ENCODE measurements around the gene NUP37. TPM values are rescaled to one million over a fixed set of nuclear protein-coding genes. Genes with fewer than 3 reads are reported as not detected.

The NUP37 gene
- total and polyA plus RNA-seq, 9 of the 15 experiments (the other 6 are each of a cell fraction or from before 2014, with no cell fraction given): 72.2 to 429 (median 170) TPM

DNA sequence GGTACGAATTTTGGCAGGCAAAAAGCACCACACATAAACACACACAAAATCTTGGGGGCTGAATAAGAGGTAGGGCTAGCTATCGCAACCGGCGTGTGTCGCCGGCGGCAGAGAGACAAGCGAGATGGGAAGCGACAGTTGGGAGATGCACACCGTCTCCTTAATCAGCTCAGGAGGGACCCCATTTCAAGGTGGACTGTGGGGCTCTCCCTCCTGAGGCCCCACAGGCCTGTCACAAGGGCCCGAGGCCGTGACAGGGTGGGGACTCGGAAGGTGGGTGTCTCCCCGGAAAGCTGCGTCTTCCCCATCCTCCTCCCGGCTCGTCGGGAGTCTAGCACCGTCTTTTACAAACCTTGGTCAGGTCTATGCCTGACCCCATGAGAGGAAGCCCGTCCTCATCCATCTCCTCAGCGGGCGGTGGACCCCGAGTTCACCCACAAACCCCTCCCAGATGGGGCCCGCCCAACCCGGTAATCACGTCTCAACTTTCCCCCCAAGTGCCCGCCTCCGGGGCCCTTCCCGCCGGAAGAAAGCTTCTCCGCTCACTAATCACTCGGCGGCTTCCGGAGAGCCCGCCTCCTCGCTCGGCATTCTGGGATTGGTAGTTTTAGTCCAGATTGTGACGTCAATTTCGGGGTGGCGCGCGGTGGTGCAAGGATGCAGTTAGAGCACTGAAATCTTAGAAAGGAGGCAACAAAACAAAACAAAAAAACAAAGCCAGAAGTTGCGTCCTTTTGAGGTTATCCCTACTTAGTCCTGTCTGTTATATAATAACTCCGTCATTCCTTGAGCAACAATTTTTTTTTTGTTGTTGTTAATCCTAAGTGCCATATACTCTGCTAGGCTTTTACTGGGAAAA is 58.1 kb downstream of the NUP37 start, which contains the start of gene WASHC3 (continued):
- TF ChIP-seq, protein P1, sequence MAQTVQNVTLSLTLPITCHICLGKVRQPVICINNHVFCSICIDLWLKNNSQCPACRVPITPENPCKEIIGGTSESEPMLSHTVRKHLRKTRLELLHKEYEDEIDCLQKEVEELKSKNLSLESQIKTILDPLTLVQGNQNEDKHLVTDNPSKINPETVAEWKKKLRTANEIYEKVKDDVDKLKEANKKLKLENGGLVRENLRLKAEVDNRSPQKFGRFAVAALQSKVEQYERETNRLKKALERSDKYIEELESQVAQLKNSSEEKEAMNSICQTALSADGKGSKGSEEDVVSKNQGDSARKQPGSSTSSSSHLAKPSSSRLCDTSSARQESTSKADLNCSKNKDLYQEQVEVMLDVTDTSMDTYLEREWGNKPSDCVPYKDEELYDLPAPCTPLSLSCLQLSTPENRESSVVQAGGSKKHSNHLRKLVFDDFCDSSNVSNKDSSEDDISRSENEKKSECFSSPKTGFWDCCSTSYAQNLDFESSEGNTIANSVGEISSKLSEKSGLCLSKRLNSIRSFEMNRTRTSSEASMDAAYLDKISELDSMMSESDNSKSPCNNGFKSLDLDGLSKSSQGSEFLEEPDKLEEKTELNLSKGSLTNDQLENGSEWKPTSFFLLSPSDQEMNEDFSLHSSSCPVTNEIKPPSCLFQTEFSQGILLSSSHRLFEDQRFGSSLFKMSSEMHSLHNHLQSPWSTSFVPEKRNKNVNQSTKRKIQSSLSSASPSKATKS (CRISPR knock-in tag; IDR thresholded peaks at IDR 0.05): no peak
- TF ChIP-seq RFX7 (CRISPR knock-in tag; IDR thresholded peaks at IDR 0.05) (no peak), RHOXF2B (CRISPR knock-in tag; conservative IDR thresholded peaks at IDR 0.05) (no peak), ZNF778 (CRISPR knock-in tag; IDR thresholded peaks at IDR 0.05) (no peak), ATF1 (CRISPR knock-in tag; IDR thresholded peaks at IDR 0.05) (no peak), ATF1 (tag; IDR thresholded peaks at IDR 0.05) (peak; percentile 94), ZSCAN32 (CRISPR knock-in tag; IDR thresholded peaks at IDR 0.05) (no peak), TEAD2 (tag; IDR thresholded peaks at IDR 0.05) (no peak), MAFK (IDR thresholded peaks at IDR 0.05; ENCODE audit: low read length) (no peak), CSDE1 (IDR thresholded peaks at IDR 0.05) (no peak), POLR2G (IDR thresholded peaks at IDR 0.05; ENCODE audit: low read depth, low read length) (peak; percentile 76), GABPB2 (CRISPR knock-in tag; conservative IDR thresholded peaks at IDR 0.05) (no peak), ELF1 (tag; IDR thresholded peaks at IDR 0.05) (peak; percentile 84), SRSF3 (IDR thresholded peaks at IDR 0.05; ENCODE audit: insufficient read depth, low read length) (no peak), ZNF354B (CRISPR knock-in tag; IDR thresholded peaks at IDR 0.05) (no peak), NFRKB (IDR thresholded peaks at IDR 0.05; ENCODE audit: low read depth) (no peak), SRSF9 (IDR thresholded peaks at IDR 0.05; ENCODE audit: borderline replicate concordance, low read depth, low read length) (no peak), NUFIP1 (IDR thresholded peaks at IDR 0.05; ENCODE audit: partially characterized antibody) (no peak), KLF16 (IDR thresholded peaks at IDR 0.05) (no peak), C11orf30 (IDR thresholded peaks at IDR 0.05; ENCODE audit: low read depth) (no peak), ZBTB1 (CRISPR knock-in tag; IDR thresholded peaks at IDR 0.05; ENCODE audit: borderline replicate concordance, low read depth) (no peak), ZNF717 (CRISPR knock-in tag; IDR thresholded peaks at IDR 0.05) (no peak), ZNF146 (CRISPR knock-in tag; IDR thresholded peaks at IDR 0.05; ENCODE audit: unreplicated experiment) (no peak), CBX8 (IDR thresholded peaks at IDR 0.05; ENCODE audit: borderline replicate concordance, extremely low read depth, low read depth, low read length, poor library complexity, severe bottlenecking) (no peak), POLR2AphosphoS2 (IDR thresholded peaks at IDR 0.05; ENCODE audit: low read length) (no peak), ELF4 (CRISPR knock-in tag; IDR thresholded peaks at IDR 0.05) (peak; percentile 9; the same call in 1 of the 2 replicates)
- TF ChIP-seq, protein P2, sequence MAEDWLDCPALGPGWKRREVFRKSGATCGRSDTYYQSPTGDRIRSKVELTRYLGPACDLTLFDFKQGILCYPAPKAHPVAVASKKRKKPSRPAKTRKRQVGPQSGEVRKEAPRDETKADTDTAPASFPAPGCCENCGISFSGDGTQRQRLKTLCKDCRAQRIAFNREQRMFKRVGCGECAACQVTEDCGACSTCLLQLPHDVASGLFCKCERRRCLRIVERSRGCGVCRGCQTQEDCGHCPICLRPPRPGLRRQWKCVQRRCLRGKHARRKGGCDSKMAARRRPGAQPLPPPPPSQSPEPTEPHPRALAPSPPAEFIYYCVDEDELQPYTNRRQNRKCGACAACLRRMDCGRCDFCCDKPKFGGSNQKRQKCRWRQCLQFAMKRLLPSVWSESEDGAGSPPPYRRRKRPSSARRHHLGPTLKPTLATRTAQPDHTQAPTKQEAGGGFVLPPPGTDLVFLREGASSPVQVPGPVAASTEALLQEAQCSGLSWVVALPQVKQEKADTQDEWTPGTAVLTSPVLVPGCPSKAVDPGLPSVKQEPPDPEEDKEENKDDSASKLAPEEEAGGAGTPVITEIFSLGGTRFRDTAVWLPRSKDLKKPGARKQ (CRISPR knock-in tag; IDR thresholded peaks at IDR 0.05): no peak
